ENCODE results near the gene TMEM198. TPM values are rescaled to one million over a fixed set of nuclear protein-coding genes. Genes with fewer than 3 reads are reported as not detected.

The TMEM198 gene
- total and polyA plus RNA-seq, 4 donors, result 1.3 to 7.1 (median 4.3) TPM

GRCh38 chr2:219572237-219573001, 28.6 kb downstream of the TMEM198 start, which contains the start of gene INHA:
Gene INHA (plus strand): TSS chr2:219572310. CDS start chr2:219572375, 65 bp downstream.
- H3K27ac ChIP-seq (ENCODE audit: low read depth in 1 of 2, low read length in 1 of 2), result peak within 1 kb of the TSS; percentile 35 to 95

DNA sequence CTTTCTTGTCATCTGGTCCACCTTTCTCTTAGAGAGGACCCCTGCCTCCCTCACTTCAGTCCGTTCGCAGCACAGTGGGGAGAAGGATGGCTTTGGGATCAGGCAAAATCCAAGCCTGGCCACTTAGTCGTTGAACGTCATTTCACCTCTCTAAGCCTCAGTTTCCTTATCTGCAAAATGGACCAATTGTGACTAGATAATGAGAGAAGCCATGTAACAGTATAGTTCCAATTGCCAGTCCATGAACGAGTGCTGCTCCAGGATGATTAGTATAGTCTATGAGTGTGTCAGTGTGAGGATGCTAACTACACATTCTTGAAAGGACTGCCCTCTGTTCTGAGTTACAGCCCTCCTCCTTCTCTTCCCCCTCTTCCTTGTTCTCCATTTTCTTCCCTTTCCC, 29.3 kb downstream of the TMEM198 start:
- no peak overlapping the region for H3K4me3 ChIP-seq
- H3K9ac ChIP-seq (ENCODE audit: insufficient read depth in 1 of 2, low read length in 2 of 2), result no peak overlapping the region
- H3K4me1 ChIP-seq (ENCODE audit: control insufficient read depth in 5 of 5, insufficient read depth in 5 of 5, low read length in 5 of 5), result peaks cover 0 to 34% (median 11%) of the 10 kb centered on the region in 5 donors
- H3K9me3 ChIP-seq (ENCODE audit: control insufficient read depth in 4 of 4, insufficient read depth in 3 of 4, low read length in 3 of 4), result no peaks in the 10 kb centered on the region
- TF ChIP-seq, protein P1, sequence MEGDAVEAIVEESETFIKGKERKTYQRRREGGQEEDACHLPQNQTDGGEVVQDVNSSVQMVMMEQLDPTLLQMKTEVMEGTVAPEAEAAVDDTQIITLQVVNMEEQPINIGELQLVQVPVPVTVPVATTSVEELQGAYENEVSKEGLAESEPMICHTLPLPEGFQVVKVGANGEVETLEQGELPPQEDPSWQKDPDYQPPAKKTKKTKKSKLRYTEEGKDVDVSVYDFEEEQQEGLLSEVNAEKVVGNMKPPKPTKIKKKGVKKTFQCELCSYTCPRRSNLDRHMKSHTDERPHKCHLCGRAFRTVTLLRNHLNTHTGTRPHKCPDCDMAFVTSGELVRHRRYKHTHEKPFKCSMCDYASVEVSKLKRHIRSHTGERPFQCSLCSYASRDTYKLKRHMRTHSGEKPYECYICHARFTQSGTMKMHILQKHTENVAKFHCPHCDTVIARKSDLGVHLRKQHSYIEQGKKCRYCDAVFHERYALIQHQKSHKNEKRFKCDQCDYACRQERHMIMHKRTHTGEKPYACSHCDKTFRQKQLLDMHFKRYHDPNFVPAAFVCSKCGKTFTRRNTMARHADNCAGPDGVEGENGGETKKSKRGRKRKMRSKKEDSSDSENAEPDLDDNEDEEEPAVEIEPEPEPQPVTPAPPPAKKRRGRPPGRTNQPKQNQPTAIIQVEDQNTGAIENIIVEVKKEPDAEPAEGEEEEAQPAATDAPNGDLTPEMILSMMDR (IDR thresholded peaks at IDR 0.05; ENCODE audit: control extremely low read depth, extremely low read depth), result no peak
- WGBS, 2 donors, result 84 to 90% methylated on average over 5 of the region's 5 CpGs
- ATAC-seq (ENCODE audit: insufficient read depth, low FRiP score), result no peak
- H3K27ac ChIP-seq (ENCODE audit: low read depth in 1 of 2, low read length in 1 of 2), result no peak overlapping the region
- DNase-seq, result no peak
- no peaks in the 10 kb centered on the region for H3K27me3 ChIP-seq (ENCODE audit: control insufficient read depth in 3 of 3, insufficient read depth in 3 of 3, low read length in 2 of 3)
- peaks cover 0 to 10% (median 3%) of the 10 kb centered on the region in 4 donors for H3K36me3 ChIP-seq (ENCODE audit: control insufficient read depth in 4 of 4, insufficient read depth in 4 of 4, low read length in 4 of 4)

More at GRCh38 chr2:219572237-219573001, 28.6 kb downstream of the TMEM198 start, which contains the start of gene INHA:
- no peak for ATAC-seq (ENCODE audit: insufficient read depth, low FRiP score)
- no peaks in the 10 kb centered on the region for H3K9me3 ChIP-seq (ENCODE audit: control insufficient read depth in 4 of 4, insufficient read depth in 3 of 4, low read length in 3 of 4)
- H3K4me1 ChIP-seq (ENCODE audit: control insufficient read depth in 5 of 5, insufficient read depth in 5 of 5, low read length in 5 of 5), result peaks cover 0 to 33% (median 11%) of the 10 kb centered on the region in 5 donors
- 88 to 89% methylated on average over 12 to 13 of the region's 13 CpGs for WGBS, 2 donors
- peak within 1 kb of the TSS; percentile 51 for H3K4me3 ChIP-seq
- DNase-seq, result no peak
- peaks cover 0 to 15% (median 5%) of the 10 kb centered on the region in 4 donors for H3K36me3 ChIP-seq (ENCODE audit: control insufficient read depth in 4 of 4, insufficient read depth in 4 of 4, low read length in 4 of 4)
- TF ChIP-seq, protein P1 (IDR thresholded peaks at IDR 0.05; ENCODE audit: control extremely low read depth, extremely low read depth), result no peak
- H3K27me3 ChIP-seq (ENCODE audit: control insufficient read depth in 3 of 3, insufficient read depth in 3 of 3, low read length in 2 of 3), result no peaks in the 10 kb centered on the region
- H3K9ac ChIP-seq (ENCODE audit: insufficient read depth in 1 of 2, low read length in 2 of 2), result peak within 1 kb of the TSS in 1 of 2 donors; percentile 32

DNA sequence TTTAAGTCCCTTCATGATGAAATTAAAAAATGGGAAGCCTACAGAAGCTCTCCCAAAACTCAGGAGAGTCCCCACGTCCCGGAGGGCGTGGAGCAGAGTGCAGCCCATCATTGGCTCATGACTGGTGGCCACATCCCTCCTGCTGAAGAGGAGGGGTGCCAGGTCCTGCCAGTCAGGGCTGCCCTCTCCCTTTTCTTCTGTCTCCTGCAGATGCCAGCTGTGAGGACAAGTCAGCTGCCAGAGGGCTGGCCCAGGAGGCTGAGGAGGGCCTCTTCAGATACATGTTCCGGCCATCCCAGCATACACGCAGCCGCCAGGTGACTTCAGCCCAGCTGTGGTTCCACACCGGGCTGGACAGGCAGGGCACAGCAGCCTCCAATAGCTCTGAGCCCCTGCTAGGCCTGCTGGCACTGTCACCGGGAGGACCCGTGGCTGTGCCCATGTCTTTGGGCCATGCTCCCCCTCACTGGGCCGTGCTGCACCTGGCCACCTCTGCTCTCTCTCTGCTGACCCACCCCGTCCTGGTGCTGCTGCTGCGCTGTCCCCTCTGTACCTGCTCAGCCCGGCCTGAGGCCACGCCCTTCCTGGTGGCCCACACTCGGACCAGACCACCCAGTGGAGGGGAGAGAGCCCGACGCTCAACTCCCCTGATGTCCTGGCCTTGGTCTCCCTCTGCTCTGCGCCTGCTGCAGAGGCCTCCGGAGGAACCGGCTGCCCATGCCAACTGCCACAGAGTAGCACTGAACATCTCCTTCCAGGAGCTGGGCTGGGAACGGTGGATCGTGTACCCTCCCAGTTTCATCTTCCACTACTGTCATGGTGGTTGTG, 30.9 kb downstream of the TMEM198 start:
- H3K9me3 ChIP-seq (ENCODE audit: control insufficient read depth in 4 of 4, insufficient read depth in 3 of 4, low read length in 3 of 4), result no peaks in the 10 kb centered on the region
- H3K9ac ChIP-seq (ENCODE audit: insufficient read depth in 1 of 2, low read length in 2 of 2), result no peak overlapping the region
- H3K27ac ChIP-seq (ENCODE audit: low read depth in 1 of 2, low read length in 1 of 2), result no peak overlapping the region
- no peak overlapping the region for H3K4me3 ChIP-seq
- TF ChIP-seq, protein P1 (IDR thresholded peaks at IDR 0.05; ENCODE audit: control extremely low read depth, extremely low read depth), result no peak
- no peaks in the 10 kb centered on the region for H3K27me3 ChIP-seq (ENCODE audit: control insufficient read depth in 3 of 3, insufficient read depth in 3 of 3, low read length in 2 of 3)
- H3K36me3 ChIP-seq (ENCODE audit: control insufficient read depth in 4 of 4, insufficient read depth in 4 of 4, low read length in 4 of 4), result peaks cover 0 to 2% (median under 1%) of the 10 kb centered on the region in 4 donors
- ATAC-seq (ENCODE audit: insufficient read depth, low FRiP score), result no peak
- DNase-seq, result no peak
- peaks cover 0 to 37% (median 13%) of the 10 kb centered on the region in 5 donors for H3K4me1 ChIP-seq (ENCODE audit: control insufficient read depth in 5 of 5, insufficient read depth in 5 of 5, low read length in 5 of 5)
- WGBS, 2 donors, result 82 to 86% methylated on average over 22 of the region's 22 CpGs

Measured in lung (tissue), 12 donors.